HepG2 (cell line): ENCODE data around the gene MUL1. TPM values are rescaled to one million over a fixed set of nuclear protein-coding genes. Genes with fewer than 3 reads are reported as not detected.

Experiments used
- ATAC-seq: fragments of 200-7000 bp; cut with Tn5 transposase; 3 replicates; pipeline ENCODE4 v1.9.1; 2020; ENCODE audit warnings: mild to moderate bottlenecking, moderate library complexity
- BruUV-seq: library from RNA; stranded (reverse); fragments of 400-500 nt; replicated peaks from 2 replicates; lab custom pipeline; 2021; lab: Mats Ljungman, UMichigan
- CTCF ChIA-PET: fragments of 300-600 bp; formaldehyde crosslinking; extraction: SDS; loops from one replicate; lab custom pipeline; 2021; ENCODE audit warnings: low total read pairs, inconsistent platforms, low intra/inter-chr PET ratio; lab: Yijun Ruan, JAX
- POLR2A ChIA-PET: fragments of 350-600 bp; sonication (Branson Sonifier 250); formaldehyde crosslinking; loops from one replicate; lab custom pipeline; 2020; ENCODE audit warnings: antibody characterized with exemption, inconsistent platforms; lab: Yijun Ruan, JAX
- DNase-seq: peaks from one replicate; pipeline ENCODE4 v3.0.0-alpha.2; 2015; ENCODE audit warnings: low spot score
- FAIRE-seq: peaks from 3 replicates; lab custom pipeline; 2011; peaks lifted over from hg19 to GRCh38; lab: Jason Lieb, UNC
- H2AFZ ChIP-seq: one replicate; pipeline ENCODE4 v1.6.1; 2011; ENCODE audit warnings: low read length, inconsistent platforms
- H3K27ac ChIP-seq: fragments of 300-600 bp; 3 replicates; pipeline ENCODE4 v1.8.0; 2011; ENCODE audit warnings: mixed run types, mild to moderate bottlenecking, mixed read lengths, low read length, inconsistent platforms; ENCODE audit not compliant: insufficient read depth; ENCODE audit errors: extremely low read length
- H3K27me3 ChIP-seq, 2 experiments: fragments of 200-600 bp in 1 of 2; 2 replicates in 1 of 2; 3 replicates in 1 of 2; pipeline versions ENCODE4 v1.6.0 to v1.8.0; 2011; ENCODE audit warnings: low read length in 2 of 2, mild to moderate bottlenecking in 2 of 2, moderate library complexity in 2 of 2, inconsistent platforms in 1 of 2; ENCODE audit not compliant: insufficient read depth in 2 of 2, control insufficient read depth in 1 of 2
- H3K36me3 ChIP-seq, 2 experiments: fragments of 200-600 bp in 1 of 2; replicated peaks in 1 of 2; 2 replicates in 1 of 2; 3 replicates in 1 of 2; pipeline versions ENCODE4 v1.5.1 to v1.8.0; 2011; ENCODE audit warnings: low read length in 2 of 2, inconsistent platforms in 1 of 2; ENCODE audit not compliant: insufficient read depth in 2 of 2, control insufficient read depth in 1 of 2
- H3K4me1 ChIP-seq: 2 replicates; pipeline ENCODE4 v1.5.1; 2012; ENCODE audit warnings: low read length, inconsistent platforms; ENCODE audit not compliant: insufficient read depth
- H3K4me2 ChIP-seq: 2 replicates; pipeline ENCODE4 v1.6.0; 2011; ENCODE audit warnings: low read depth, low read length, inconsistent platforms
- H3K4me3 ChIP-seq, 3 experiments: fragments of 200-600 bp in 1 of 3; sonication (generic), shearing (Covaris generic) in 1 of 3; replicated peaks in 1 of 3; 2 replicates each; pipeline ENCODE4 v1.5.1; 2011 to 2016; ENCODE audit warnings: low read length in 3 of 3, inconsistent platforms in 2 of 3, low read depth in 2 of 3, mild to moderate bottlenecking in 2 of 3, control low read depth in 1 of 3, mixed read lengths in 1 of 3; ENCODE audit not compliant: insufficient read depth in 1 of 3
- H3K79me2 ChIP-seq: one replicate; pipeline ENCODE4 v1.6.1; 2011; ENCODE audit warnings: low read length, inconsistent platforms; ENCODE audit not compliant: insufficient read depth
- H3K9ac ChIP-seq: 2 replicates; pipeline ENCODE4 v1.6.0; 2011; ENCODE audit warnings: mild to moderate bottlenecking, low read depth, low read length, inconsistent platforms; ENCODE audit not compliant: insufficient read depth
- H3K9me3 ChIP-seq: 2 replicates; pipeline ENCODE4 v1.5.1; 2012; ENCODE audit warnings: mild to moderate bottlenecking, low read length
- H4K20me1 ChIP-seq: 2 replicates; pipeline ENCODE4 v1.6.0; 2011; ENCODE audit warnings: inconsistent platforms, mild to moderate bottlenecking, low read length, moderate library complexity; ENCODE audit not compliant: insufficient read depth
- HCFC1 ChIP-seq: fragments of 150-350 bp; IDR thresholded peaks from 2 replicates; pipeline ENCODE4 v1.6.1; 2014; ENCODE audit warnings: low read depth, low read length
- HOXD1 ChIP-seq: sonication (generic); formaldehyde crosslinking; IDR thresholded peaks from 2 replicates; pipeline ENCODE4 v1.5.0; 2020; ENCODE audit warnings: missing genetic modification reagents
- KAT8 ChIP-seq: IDR thresholded peaks from 2 replicates; pipeline ENCODE4 v1.6.1; 2016; ENCODE audit warnings: missing genetic modification reagents, missing compliant biosample characterization
- RAD51 ChIP-seq: fragments of 450-650 bp; IDR thresholded peaks from 2 replicates; pipeline ENCODE4 v1.6.1; 2016; ENCODE audit warnings: borderline replicate concordance
- RORA ChIP-seq: sonication (generic); formaldehyde crosslinking; IDR thresholded peaks from 2 replicates; pipeline ENCODE4 v1.5.0; 2020; ENCODE audit warnings: mild to moderate bottlenecking, missing genetic modification reagents, moderate library complexity
- SNAI1 ChIP-seq: sonication (generic); formaldehyde crosslinking; IDR thresholded peaks from 2 replicates; pipeline ENCODE4 v1.5.0; 2020; ENCODE audit warnings: mild to moderate bottlenecking, missing genetic modification reagents, borderline replicate concordance
- SOX13 ChIP-seq, 3 experiments: fragments of 450-650 bp in 1 of 3; sonication (generic) in 1 of 3; formaldehyde crosslinking in 1 of 3; IDR thresholded peaks in 2 of 3; conservative IDR thresholded peaks in 1 of 3; 2 replicates each; pipeline versions ENCODE4 v1.5.0 to v1.6.1; 2016 to 2020; ENCODE audit warnings: antibody characterized with exemption in 1 of 3, mild to moderate bottlenecking in 1 of 3, missing compliant biosample characterization in 1 of 3, missing genetic modification reagents in 1 of 3, moderate library complexity in 1 of 3
- THRA ChIP-seq: sonication (generic); formaldehyde crosslinking; IDR thresholded peaks from 2 replicates; pipeline ENCODE4 v1.4.0; 2020; ENCODE audit warnings: missing genetic modification reagents, borderline replicate concordance
- WIZ ChIP-seq: sonication (generic); formaldehyde crosslinking; IDR thresholded peaks from 2 replicates; pipeline ENCODE4 v1.5.1; 2020; ENCODE audit warnings: mild to moderate bottlenecking, missing genetic modification reagents
- ZBTB20 ChIP-seq: sonication (generic); formaldehyde crosslinking; IDR thresholded peaks from 2 replicates; pipeline ENCODE4 v1.8.1; 2023; ENCODE audit warnings: missing genetic modification reagents, low read depth, mild to moderate bottlenecking, borderline replicate concordance
- ZFX ChIP-seq: sonication (generic); formaldehyde crosslinking; IDR thresholded peaks from 2 replicates; pipeline ENCODE4 v1.4.0; 2020; ENCODE audit warnings: mild to moderate bottlenecking, low read depth, missing genetic modification reagents, moderate library complexity
- ZMYM3 ChIP-seq: sonication (generic); formaldehyde crosslinking; IDR thresholded peaks from 2 replicates; pipeline ENCODE4 v1.5.1; 2020; ENCODE audit warnings: mild to moderate bottlenecking, missing genetic modification reagents
- ZNF280D ChIP-seq: sonication (generic); formaldehyde crosslinking; IDR thresholded peaks from 2 replicates; pipeline ENCODE4 v1.5.1; 2020; ENCODE audit warnings: mild to moderate bottlenecking, missing genetic modification reagents
- ZNF713 ChIP-seq: sonication (generic); formaldehyde crosslinking; IDR thresholded peaks from 2 replicates; pipeline ENCODE4 v1.4.0; 2020; ENCODE audit warnings: mild to moderate bottlenecking, missing genetic modification reagents
- ZNF749 ChIP-seq: sonication (generic); formaldehyde crosslinking; IDR thresholded peaks from 2 replicates; pipeline ENCODE4 v1.8.0; 2022; ENCODE audit warnings: mild to moderate bottlenecking, missing genetic modification reagents, moderate library complexity, borderline replicate concordance
- ZSCAN29 ChIP-seq: sonication (generic); formaldehyde crosslinking; conservative IDR thresholded peaks from 2 replicates; pipeline ENCODE4 v1.4.0; 2020; ENCODE audit warnings: mild to moderate bottlenecking, missing genetic modification reagents
- WGBS: methylation state at CpG from one replicate; pipeline ENCODE4 v1.1.6; 2017; ENCODE audit warnings: low lambda C conversion rate; 5-methylcytosine and 5-hydroxymethylcytosine counted together
- in situ Hi-C: cut with HindIII; loops from 2 replicates; pipeline ENCODE4 v1.10.0; 2017; ENCODE audit warnings: low pct_unique_long_range_greater_than_20kb; ENCODE audit not compliant: extremely low pct_ligation_motif_present
- intact Hi-C: fragments of 100-400 bp; cut with micrococcal nuclease; formaldehyde crosslinking; loops from one replicate; pipeline ENCODE4 v1.10.0; 2022; ENCODE audit not compliant: unreplicated experiment
- polyA plus RNA-seq, 8 experiments: library from polyadenylated mRNA; depleted of rRNA in 3 of 8; stranded (reverse) in 7 of 8; unstranded in 1 of 8; fragments of >200 nt; fragmentation: Illumina TruSeq in 4 of 8; extraction: Trizol in 4 of 8; gene quantifications; 2 replicates each; pipeline versions ENCODE4 v1.2.1 to v1.2.3, GENCODE V29; 2011 to 2016; ENCODE audit warnings: low read depth in 4 of 8, missing spikeins in 1 of 8, mixed read lengths in 1 of 8; ENCODE audit not compliant: insufficient read depth in 1 of 8
- total RNA-seq, 5 experiments: library from RNA; depleted of rRNA; stranded (reverse); fragments of >200 nt; fragmentation: Illumina TruSeq; extraction: Trizol; gene quantifications; 2 replicates each; pipeline ENCODE4 v1.2.3, GENCODE V29; 2016; ENCODE audit warnings: low read depth in 1 of 5
- TF ChIP-seq, protein P1 (sequence below): sonication (generic); formaldehyde crosslinking; IDR thresholded peaks from 2 replicates; pipeline ENCODE4 v1.4.0; 2020; ENCODE audit warnings: low read depth, mild to moderate bottlenecking, missing genetic modification reagents

MUL1 gene
- total and polyA plus RNA-seq, 2 of the 13 experiments (the other 11 are each of a cell fraction or from before 2014, with no cell fraction given), result 21.5 to 26.5 TPM

DNA sequence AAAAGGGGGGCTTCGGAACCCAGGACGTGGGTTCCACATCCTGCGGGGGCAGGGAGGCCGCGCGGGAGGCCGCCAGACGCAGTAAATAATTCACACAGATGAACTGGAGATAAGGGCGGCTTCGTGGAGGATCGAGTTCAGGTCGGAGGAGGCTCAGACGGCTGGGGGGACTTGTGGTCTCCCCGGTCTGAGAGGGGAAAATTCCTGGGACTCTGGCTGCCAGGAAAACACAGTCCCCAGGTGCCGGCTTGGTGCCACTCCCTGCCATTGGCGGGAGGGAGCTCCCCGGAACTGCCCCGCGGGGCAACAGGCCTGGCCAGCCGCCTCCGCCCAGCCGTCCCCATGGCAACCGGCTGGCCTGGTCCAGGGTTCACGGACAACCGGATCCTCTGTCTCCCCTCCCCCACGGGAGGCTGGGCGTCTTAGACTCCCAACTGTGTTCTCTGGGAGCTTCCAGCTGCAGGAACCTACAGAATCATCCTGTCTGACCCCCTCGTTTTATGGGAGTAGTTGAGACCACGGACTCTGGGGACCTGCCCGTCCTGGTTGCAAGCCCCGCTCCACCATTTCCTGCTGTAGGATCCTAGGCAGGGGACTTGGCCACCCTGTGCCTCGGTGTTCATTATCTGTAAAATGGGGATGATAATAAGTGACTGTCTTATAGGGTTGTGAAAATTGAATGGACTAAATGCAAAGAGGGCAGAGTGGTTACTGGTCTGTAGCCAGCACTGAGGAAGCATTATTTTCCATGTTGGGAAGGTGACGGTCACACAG lies 31.5 kb downstream of the MUL1 start:
- peak; percentile 93 for DNase-seq
- BruUV-seq, result no TSS peak
- TF ChIP-seq HCFC1, result no peak
- peak; percentile 71 for TF ChIP-seq ZFX (CRISPR knock-in tag)
- peak; percentile 98 for TF ChIP-seq THRA (CRISPR knock-in tag)
- TF ChIP-seq ZSCAN29 (CRISPR knock-in tag), result no peak; the same call in 1 of the 2 replicates
- 0 out of 2 replicates have a peak, but pooled peaks have one; percentile 9 for TF ChIP-seq HOXD1 (CRISPR knock-in tag)
- peak; percentile 75; the same call in 1 of the 2 replicates for TF ChIP-seq SNAI1 (CRISPR knock-in tag)
- TF ChIP-seq ZBTB20 (CRISPR knock-in tag), result peak; percentile 51; the same call in 1 of the 2 replicates
- no peak for TF ChIP-seq SOX13 (IDR thresholded peaks at IDR 0.05)
- peak in 1 of 2 experiments; percentile 82; a peak in 2 of 4 replicates for TF ChIP-seq SOX13 (CRISPR knock-in tag; conservative IDR thresholded peaks at IDR 0.05 in 1 of 2, IDR thresholded peaks at IDR 0.05 in 1 of 2)
- TF ChIP-seq ZNF749, result no peak
- no peak for TF ChIP-seq ZNF280D (CRISPR knock-in tag)
- peak; percentile 100 for TF ChIP-seq ZMYM3 (CRISPR knock-in tag)
- no peak for TF ChIP-seq RORA (CRISPR knock-in tag)
- no peak for TF ChIP-seq ZNF713 (CRISPR knock-in tag)
- no peak for TF ChIP-seq RAD51
- TF ChIP-seq WIZ (CRISPR knock-in tag), result no peak
- peak; percentile 83 for TF ChIP-seq KAT8 (CRISPR knock-in tag)
- TF ChIP-seq, protein P1, sequence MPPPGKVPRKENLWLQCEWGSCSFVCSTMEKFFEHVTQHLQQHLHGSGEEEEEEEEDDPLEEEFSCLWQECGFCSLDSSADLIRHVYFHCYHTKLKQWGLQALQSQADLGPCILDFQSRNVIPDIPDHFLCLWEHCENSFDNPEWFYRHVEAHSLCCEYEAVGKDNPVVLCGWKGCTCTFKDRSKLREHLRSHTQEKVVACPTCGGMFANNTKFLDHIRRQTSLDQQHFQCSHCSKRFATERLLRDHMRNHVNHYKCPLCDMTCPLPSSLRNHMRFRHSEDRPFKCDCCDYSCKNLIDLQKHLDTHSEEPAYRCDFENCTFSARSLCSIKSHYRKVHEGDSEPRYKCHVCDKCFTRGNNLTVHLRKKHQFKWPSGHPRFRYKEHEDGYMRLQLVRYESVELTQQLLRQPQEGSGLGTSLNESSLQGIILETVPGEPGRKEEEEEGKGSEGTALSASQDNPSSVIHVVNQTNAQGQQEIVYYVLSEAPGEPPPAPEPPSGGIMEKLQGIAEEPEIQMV (CRISPR knock-in tag), result peak; percentile 17; the same call in 1 of the 2 replicates

More for the DNA sequence above, 31.5 kb downstream of the MUL1 start:
- H3K27me3 ChIP-seq, result no peaks in the 10 kb centered on the region; a peak in 1 of 5 replicates
- H3K4me2 ChIP-seq, result peak overlapping the region; percentile 81
- FAIRE-seq (peak; percentile 72), ATAC-seq (peak; percentile 61)
- 4% methylated on average over 22 of the region's 33 CpGs for WGBS
- peaks cover 28% of the 10 kb centered on the region for H3K79me2 ChIP-seq
- H3K27ac ChIP-seq, result peak overlapping the region; percentile 92
- H3K9ac ChIP-seq, result peak overlapping the region; percentile 88
- peaks cover 90% of the 10 kb centered on the region for H3K4me1 ChIP-seq
- no peaks in the 10 kb centered on the region for H4K20me1 ChIP-seq
- in situ Hi-C loops, result loop anchor here (5.0 kb wide), 1 partner anchor 549 kb away; no protein-coding TSS in a partner anchor
- POLR2A ChIA-PET, result interaction anchor here (0.8 to 1.5 kb wide), 4 partner anchors 10 to 32 kb away, joined by 3 to 60 read pairs (median 9); partner anchors contain the start of genes CAMK2N1 and MUL1
- no peak overlapping the region for H2AFZ ChIP-seq
- no peaks in the 10 kb centered on the region for H3K9me3 ChIP-seq
- CTCF ChIA-PET, result no interaction called here
- peak overlapping the region; percentile 56 to 73 (median 61) for H3K4me3 ChIP-seq
- no peaks in the 10 kb centered on the region for H3K36me3 ChIP-seq
- intact Hi-C loops, result no loop called here
